HG03280 (cell line): ENCODE results near the gene DPH3.

Experiments
- ATAC-seq: cut with Tn5 transposase; IDR thresholded peaks from one replicate; pipeline ENCODE4 v1.9.1; 2021; ENCODE audit warnings: mild to moderate bottlenecking, moderate library complexity; ENCODE audit not compliant: unreplicated experiment

Gene DPH3

GRCh38 chr3:16257309-16257708 lies 7.4 kb downstream of the DPH3 start:
- ATAC-seq, result no peak

- ATAC-seq, result no peak
Observed at GRCh38 chr3:16255726-16256125, 9.0 kb downstream of the DPH3 start.

- ATAC-seq, result no peak
Observed at GRCh38 chr3:16255326-16255725, 9.4 kb downstream of the DPH3 start.

GRCh38 chr3:16254916-16255315 lies 9.8 kb downstream of the DPH3 start:
- ATAC-seq, result no peak

GRCh38 chr3:16253601-16254000 lies 11.1 kb downstream of the DPH3 start:
- no peak for ATAC-seq

- no peak for ATAC-seq
Observed at GRCh38 chr3:16252988-16253387, 11.8 kb downstream of the DPH3 start.

- no peak for ATAC-seq
Observed at GRCh38 chr3:16252243-16252978, 12.3 kb downstream of the DPH3 start.

- no peak for ATAC-seq
Observed at GRCh38 chr3:16251316-16252085, 13.2 kb downstream of the DPH3 start.

GRCh38 chr3:16249886-16250285 lies 14.9 kb downstream of the DPH3 start:
- ATAC-seq, result no peak

- ATAC-seq, result no peak
Observed at GRCh38 chr3:16249336-16249735, 15.4 kb downstream of the DPH3 start.

- no peak for ATAC-seq
Observed at GRCh38 chr3:16248556-16248955, 16.2 kb downstream of the DPH3 start.

GRCh38 chr3:16247282-16248061 lies 17.3 kb downstream of the DPH3 start:
- peak; percentile 90 for ATAC-seq

- ATAC-seq, result no peak
Observed at GRCh38 chr3:16245609-16246008, 19.1 kb downstream of the DPH3 start.

- ATAC-seq, result no peak
Observed at GRCh38 chr3:16243706-16244490, 20.8 kb downstream of the DPH3 start.

GRCh38 chr3:16242177-16242576 lies 22.6 kb downstream of the DPH3 start:
- ATAC-seq, result no peak

- no peak for ATAC-seq
Observed at GRCh38 chr3:16241225-16241624, 23.5 kb downstream of the DPH3 start.

GRCh38 chr3:16240229-16241023 lies 24.3 kb downstream of the DPH3 start:
- ATAC-seq, result no peak

GRCh38 chr3:16239780-16240179 lies 25.0 kb downstream of the DPH3 start:
- no peak for ATAC-seq

GRCh38 chr3:16239086-16239770 lies 25.5 kb downstream of the DPH3 start:
- ATAC-seq, result no peak
